Stimulated activated CD4-positive, alpha-beta T cell treated with anti-CD3 and anti-CD28 coated beads, Interleukin-2, amount 100 ng/mL, for 24 hours (primary cell): Measurements from ENCODE around the gene SF3B1.
"Not testable (repeated sequence)": the region's sequence is repeated elsewhere in the genome, so short reads cannot be mapped to it uniquely, and the experiment has no call there.

Experiments
- DNase-seq, 2 donors: peaks; one replicate each; pipeline ENCODE4 v3.0.0-alpha.2; 2020

Gene SF3B1

GRCh38 chr2:197379308-197379917 is 55.4 kb downstream of the SF3B1 start:
- not testable (repeated sequence) for DNase-seq

GRCh38 chr2:197378494-197379307 is 56.1 kb downstream of the SF3B1 start:
- DNase-seq = peak; percentile 66 to 73

DNA sequence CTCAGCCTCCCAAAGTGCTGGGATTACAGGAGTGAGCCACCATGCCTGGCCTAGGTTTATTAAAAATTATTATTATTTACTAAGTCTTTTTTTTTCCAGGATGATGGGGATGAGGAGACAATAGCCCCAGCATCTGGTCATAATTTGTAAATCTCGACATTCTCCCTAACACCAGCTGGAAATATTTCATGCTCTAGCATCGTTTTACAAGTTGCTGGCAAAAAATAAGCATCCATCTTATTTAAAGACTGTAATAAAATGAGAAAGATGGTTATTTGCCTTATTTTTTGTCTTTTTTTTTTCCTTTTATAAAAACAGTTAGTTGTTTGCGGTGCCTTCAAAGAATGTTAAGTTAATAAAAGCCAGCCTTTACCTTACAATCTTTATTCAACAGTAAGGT is 56.7 kb downstream of the SF3B1 start:
- no peak for DNase-seq

GRCh38 chr2:197377670-197378069 is 57.2 kb downstream of the SF3B1 start:
- no peak for DNase-seq

DNA sequence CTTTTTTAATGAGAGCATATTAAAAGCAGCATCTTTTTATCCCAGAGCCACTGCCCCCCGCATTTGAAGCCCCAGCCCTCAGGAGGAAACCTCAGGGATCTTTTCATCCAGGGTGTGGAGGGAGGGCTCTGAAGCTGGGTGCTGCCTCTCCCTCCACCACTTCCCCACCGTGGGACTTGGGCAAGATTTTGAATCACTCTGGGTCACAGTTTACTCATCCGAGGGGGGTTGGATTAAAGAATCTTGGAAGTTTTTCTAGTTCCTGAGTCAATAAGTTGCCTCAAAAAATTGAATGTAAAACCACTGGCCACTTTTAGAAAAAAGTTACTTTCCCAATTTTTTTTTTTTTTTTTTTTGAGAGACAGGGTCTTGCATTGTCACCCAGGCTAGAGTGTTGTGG is 62.2 kb downstream of the SF3B1 start:
- no peak for DNase-seq

DNA sequence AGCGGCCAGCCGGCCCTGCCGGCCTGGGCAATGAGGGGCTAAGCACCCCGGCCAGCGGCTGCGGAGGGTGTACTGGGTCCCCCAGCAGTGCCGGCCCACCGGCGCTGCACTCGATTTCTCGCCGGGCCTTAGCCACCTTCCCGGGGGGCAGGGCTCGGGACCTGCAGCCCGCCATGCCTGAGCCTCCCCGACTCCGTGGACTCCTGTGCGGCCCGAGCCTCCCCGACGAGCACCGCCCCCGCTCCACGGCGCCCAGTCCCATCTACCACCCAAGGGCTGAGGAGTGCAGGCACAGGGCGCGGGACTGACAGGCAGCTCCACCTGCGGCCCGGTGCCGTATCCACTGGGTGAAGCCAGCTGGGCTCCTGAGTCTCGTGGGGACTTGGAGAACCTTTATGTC is 64.2 kb downstream of the SF3B1 start:
- not testable (repeated sequence) for DNase-seq

GRCh38 chr2:197369933-197370320 is 64.9 kb downstream of the SF3B1 start:
- no peak for DNase-seq

GRCh38 chr2:197369228-197369932 is 65.4 kb downstream of the SF3B1 start:
- no peak for DNase-seq

- DNase-seq = no peak
Observed at GRCh38 chr2:197368412-197368811, 66.4 kb downstream of the SF3B1 start.

DNA sequence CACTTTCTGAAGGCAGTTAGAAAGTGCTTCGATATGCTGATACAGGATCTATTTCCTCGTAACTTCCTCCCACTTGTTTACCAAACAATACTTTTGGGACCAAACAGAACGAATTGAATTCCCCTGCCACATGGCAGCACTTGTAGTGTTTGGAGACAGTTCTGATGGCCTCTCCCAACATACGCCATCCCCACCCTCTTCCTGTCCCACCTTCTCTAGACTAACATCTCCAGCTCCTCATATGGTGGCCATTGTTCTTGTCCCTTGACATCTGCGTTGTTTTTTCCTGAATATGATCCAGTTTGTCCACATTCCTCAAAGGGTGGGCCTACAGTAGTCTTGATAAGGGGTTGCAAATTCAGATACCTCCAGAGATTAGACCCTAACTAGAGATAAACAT is 70.8 kb downstream of the SF3B1 start:
- DNase-seq = no peak

DNA sequence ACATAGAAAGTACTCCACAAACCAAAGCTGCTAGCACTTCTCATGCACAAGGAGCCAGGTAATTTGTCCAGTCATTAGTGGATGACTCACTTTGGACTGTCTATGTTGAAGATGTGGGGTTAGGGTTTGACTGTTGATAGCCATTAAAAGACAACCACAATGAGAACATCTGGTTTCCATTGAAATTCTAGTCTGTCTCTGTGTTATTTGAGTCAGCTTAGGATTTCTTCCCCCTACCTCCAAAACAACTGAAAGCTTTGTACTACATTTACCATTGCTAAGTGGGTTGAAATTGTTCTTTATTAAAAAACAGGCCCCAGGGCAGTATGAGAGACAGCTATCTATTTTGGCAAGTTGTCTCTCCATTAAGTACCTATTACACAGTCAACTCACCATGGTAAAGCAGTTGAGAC is 74.1 kb downstream of the SF3B1 start:
- DNase-seq = no peak

DNA sequence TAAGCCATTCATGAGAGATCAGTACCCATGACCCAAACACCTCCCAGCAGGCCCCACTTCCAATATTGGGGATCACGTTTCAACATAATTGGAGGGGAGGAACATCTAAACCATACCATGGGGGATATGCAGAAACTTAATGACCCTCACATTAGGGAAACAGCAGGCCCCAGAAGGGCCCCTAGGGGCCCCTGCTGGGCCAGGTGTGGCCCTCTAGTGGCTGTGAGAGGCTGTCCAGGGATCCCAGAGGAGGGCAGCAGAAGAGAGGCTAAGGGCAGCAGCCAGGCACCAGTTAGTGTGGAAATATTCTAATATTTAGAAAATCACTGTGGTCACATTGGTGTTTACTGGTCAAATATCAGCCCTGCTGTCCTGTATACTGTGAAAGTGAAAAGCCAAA is 75.0 kb downstream of the SF3B1 start:
- DNase-seq = no peak

DNA sequence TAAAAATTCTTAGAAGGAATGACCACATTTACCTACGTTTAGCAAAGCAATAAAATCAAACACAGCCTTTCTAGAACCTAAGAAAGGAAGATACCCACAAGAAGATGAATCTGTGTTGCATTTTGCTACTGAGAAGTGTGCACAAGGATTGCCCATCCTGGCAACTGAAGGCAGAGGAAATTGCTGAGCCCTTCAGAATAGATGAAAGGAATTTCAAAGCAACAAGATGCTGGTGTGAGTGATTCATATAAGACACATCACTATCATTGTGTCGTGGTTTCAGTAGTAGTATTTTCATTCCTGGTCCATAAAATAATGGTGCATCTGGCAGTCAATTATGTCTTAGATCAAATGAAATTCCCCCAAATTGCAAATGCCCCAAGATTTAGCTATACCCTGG is 75.9 kb downstream of the SF3B1 start:
- DNase-seq = no peak

GRCh38 chr2:197357986-197358385 is 76.8 kb downstream of the SF3B1 start:
- DNase-seq = no peak

GRCh38 chr2:197356136-197356535 is 78.7 kb downstream of the SF3B1 start:
- no peak for DNase-seq

DNA sequence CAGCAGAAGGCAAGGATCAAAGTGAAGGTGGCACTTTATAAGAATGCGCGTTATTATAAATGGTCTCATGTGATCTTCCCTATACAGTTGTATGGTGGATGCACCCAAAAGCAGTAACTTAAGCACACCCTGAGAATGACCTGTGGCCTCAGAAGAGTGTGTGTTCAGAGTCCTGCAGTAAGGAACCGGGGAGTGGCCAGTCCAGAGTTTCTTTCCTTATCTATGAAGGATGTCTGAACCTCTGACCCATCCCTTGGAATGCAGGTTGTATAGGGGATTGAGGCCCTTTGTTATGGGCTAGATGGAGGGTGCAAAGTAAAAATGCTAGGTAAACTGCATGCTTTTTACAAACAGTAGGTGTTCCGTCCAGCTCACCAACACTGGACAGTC is 80.7 kb downstream of the SF3B1 start:
- no peak for DNase-seq

GRCh38 chr2:197353393-197354168 is 81.2 kb downstream of the SF3B1 start:
- no peak for DNase-seq

DNA sequence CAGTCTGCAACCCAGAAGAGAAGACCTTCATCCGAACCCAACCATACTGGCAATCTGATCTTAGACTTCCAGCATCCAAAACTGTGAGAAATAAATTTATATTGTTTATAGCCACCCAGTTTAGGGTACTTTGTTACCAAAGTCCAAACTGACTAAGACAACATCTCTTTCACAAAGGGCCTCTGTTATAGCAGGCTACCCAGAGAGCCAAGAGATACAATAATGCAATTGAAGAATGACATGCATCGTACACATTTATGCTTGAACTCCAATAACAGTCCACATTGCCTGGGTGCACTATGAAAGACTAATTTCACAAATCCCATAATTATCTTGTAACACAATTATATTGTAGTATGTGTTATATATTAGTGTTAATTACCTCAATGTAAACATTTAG is 85.1 kb downstream of the SF3B1 start:
- DNase-seq = no peak

GRCh38 chr2:197348721-197349360 is 86.0 kb downstream of the SF3B1 start:
- no peak for DNase-seq

GRCh38 chr2:197345846-197346370 is 88.9 kb downstream of the SF3B1 start:
- DNase-seq = no peak

DNA sequence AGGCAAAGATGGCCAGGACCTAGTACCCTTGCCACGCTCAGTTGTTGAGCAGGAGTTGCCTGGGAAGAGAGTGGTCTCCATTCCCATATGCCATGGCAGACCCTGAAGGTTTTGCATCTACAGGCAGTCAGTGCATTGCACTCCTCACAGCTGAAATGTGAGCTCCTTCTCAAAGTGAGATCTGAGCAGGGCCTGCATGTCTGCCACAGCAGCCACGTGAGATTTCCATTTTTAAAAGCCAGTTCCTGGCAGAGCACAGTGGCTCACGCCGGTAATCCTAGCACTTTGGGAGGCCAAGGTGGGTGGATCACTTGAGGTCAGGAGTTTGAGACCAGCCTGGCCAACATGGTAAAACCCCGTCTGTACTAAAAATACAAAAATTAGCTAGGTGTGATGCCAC is 90.9 kb downstream of the SF3B1 start:
- DNase-seq = not testable (repeated sequence)

DNA sequence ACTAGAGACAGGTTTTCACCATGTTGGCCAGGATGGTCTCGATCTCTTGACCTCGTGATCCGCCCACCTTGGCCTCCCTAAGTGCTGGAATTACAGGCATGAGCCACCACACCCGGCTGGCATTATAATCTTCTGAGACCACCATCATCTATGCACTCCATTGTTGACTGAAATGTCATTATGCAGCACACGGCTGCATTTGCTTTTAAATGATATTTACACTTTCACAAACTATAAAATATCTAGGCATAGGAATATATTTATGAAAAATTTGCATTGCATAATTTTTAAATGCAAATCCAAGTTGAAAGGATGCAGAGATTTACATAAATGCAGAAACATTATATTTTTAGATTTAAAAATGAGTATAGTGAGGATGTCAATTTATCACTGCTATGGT is 94.2 kb downstream of the SF3B1 start:
- no peak for DNase-seq
